ENCODE data around the gene BAG1.

DNA sequence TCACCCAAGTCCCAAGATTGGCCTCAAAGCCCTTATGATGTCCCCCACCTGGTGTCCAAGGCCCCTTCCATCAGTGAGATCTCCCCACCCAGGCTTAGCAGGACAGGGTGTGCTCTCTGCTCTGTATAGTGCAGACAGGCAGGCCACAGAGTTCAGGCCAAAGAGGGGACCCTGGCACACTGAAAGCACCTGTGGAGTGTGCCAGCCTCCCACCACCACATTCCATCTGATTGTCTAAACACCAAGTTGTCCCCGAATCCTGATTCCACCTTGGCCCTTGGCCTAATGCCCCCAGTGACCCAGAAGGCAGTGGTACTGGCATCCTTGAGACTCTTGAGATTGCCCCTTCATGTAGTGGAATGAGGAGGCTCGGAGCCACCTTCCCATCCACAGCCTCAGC, 19.2 kb downstream of the BAG1 start:
- TF ChIP-seq, protein P1, sequence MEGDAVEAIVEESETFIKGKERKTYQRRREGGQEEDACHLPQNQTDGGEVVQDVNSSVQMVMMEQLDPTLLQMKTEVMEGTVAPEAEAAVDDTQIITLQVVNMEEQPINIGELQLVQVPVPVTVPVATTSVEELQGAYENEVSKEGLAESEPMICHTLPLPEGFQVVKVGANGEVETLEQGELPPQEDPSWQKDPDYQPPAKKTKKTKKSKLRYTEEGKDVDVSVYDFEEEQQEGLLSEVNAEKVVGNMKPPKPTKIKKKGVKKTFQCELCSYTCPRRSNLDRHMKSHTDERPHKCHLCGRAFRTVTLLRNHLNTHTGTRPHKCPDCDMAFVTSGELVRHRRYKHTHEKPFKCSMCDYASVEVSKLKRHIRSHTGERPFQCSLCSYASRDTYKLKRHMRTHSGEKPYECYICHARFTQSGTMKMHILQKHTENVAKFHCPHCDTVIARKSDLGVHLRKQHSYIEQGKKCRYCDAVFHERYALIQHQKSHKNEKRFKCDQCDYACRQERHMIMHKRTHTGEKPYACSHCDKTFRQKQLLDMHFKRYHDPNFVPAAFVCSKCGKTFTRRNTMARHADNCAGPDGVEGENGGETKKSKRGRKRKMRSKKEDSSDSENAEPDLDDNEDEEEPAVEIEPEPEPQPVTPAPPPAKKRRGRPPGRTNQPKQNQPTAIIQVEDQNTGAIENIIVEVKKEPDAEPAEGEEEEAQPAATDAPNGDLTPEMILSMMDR (IDR thresholded peaks at IDR 0.05; ENCODE audit: low read depth, low read length, poor library complexity, severe bottlenecking) = no peak
- TF ChIP-seq EZH2phosphoT487 (IDR thresholded peaks at IDR 0.05; ENCODE audit: borderline replicate concordance, low read length) = no peak
